Activated T-helper 2 cell treated with anti-CD3 and anti-CD28 coated beads, Interferon-gamma antibody, Interleukin-2, Interleukin-4, amounts not matched to agents 10 μg/mL and 5 μg/mL and 100 μg/mL, durations not matched to agents 14 hours and 24 hours and 36 hours (primary cell): ENCODE measurements around the gene RAET1L. TPM values are rescaled to one million over a fixed set of nuclear protein-coding genes. Genes with fewer than 3 reads are reported as not detected.
"Not testable (repeated sequence)": the region's sequence is repeated elsewhere in the genome, so short reads cannot be mapped to it uniquely, and the experiment has no call there.

Experiments used
- DNase-seq: peaks from one replicate; pipeline ENCODE4 v3.0.0; 2021; ENCODE audit warnings: low spot score
- H3K27ac Mint-ChIP-seq: one replicate; pipeline ENCODE4 v1.8.0; 2021; ENCODE audit warnings: mixed read lengths
- H3K27me3 Mint-ChIP-seq: one replicate; pipeline ENCODE4 v1.8.0; 2021; ENCODE audit warnings: low read depth, mixed read lengths
- H3K36me3 Mint-ChIP-seq: one replicate; pipeline ENCODE4 v1.8.0; 2021; ENCODE audit warnings: low read depth, mixed read lengths
- H3K4me1 Mint-ChIP-seq: one replicate; pipeline ENCODE4 v1.8.0; 2021; ENCODE audit warnings: low read depth, mixed read lengths
- H3K4me3 Mint-ChIP-seq: one replicate; pipeline ENCODE4 v1.8.0; 2021; ENCODE audit warnings: low read depth, mild to moderate bottlenecking, moderate library complexity, mixed read lengths
- H3K9me3 Mint-ChIP-seq: one replicate; pipeline ENCODE4 v1.8.0; 2021; ENCODE audit warnings: mixed read lengths
- intact Hi-C: fragments of 100-400 bp; cut with micrococcal nuclease; formaldehyde crosslinking; loops from one replicate; pipeline ENCODE4 v1.15.1; 2023
- total RNA-seq: library from RNA; stranded (reverse); gene quantifications from 2 replicates; pipeline ENCODE4 v1.2.3, GENCODE V29; 2022

Gene RAET1L
- total RNA-seq, 1 donor from 2014 or later: not detected

DNA sequence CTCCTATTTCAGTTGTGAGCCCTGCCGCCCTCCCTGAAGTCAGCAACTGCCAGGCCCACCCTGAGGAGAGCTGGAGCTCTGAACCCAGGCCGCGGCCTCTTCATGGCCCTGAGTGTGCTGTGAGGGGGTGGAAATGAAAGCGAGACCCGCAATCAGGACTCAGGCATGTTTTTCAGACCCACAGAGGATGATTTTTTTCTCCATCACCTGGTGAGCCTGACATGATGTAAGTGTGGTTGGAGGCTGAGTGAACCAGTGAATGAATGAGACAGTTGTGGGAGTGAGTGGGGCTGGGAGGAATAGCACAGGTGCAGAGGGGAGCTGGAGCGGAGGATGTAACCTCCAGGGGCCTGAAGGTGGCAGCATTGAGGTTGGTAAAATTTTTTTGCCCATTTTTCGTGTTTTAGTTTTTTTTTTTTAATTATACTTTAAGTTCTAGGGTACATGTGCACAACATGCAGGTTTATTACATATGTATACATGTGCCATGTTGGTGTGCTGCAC, 18.3 kb downstream of the RAET1L start:
- Mint-ChIP-seq H3K36me3 (peaks cover 8% of the 10 kb centered on the region), H3K27ac (no peak overlapping the region), H3K27me3 (peaks cover 44% of the 10 kb centered on the region), H3K9me3 (no peaks in the 10 kb centered on the region), H3K4me1 (peaks cover 30% of the 10 kb centered on the region), H3K4me3 (no peak overlapping the region)
- DNase-seq: no peak
- intact Hi-C loops: loop anchor here (5.0 to 10.0 kb wide), 4 partner anchors 60 to 442 kb away; partner anchors contain the start of genes GINM1, LATS1, LRP11 and ULBP3

DNA sequence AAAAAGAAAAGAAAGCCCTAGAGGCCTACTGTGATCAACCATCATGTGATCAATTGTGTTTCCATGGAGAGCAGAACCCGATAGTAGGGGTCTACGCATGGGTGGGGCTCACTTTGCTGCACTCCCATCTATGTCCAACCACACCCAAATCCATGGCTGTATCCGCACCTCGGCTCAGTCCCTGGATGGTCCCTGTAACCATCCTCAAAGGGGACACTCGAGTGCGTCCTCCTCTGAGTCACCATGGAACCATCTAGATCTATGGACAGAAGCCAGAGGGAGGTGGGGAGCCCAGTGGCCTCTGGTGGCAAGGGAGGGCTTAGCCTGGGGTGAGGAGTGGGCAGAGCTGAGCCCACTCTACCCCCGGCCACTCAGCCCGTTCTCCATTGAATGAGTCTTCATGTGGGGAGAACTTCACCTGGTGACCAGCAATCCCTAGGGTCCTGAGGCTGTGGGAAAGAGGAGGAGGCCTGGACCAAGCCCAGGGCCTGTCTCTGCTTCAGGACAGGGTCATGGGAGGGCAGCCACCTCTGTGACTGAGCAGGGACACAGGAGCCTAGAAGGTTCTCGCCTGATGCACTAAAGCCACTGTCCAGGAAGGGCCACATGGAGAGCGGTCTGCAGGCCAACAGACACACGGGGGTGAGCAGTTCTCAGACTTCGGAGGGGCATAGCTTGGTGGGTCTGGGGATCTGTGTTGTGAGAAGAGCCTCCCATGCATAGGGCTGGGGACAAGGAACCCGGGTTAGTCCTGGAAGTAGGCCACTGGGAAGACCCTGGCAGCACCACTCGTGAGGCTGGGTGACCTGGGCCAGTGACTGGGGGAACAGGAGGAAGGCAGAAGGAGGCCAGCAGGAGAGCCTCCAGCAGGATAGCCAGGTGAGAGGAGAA, 19.3 kb downstream of the RAET1L start:
- Mint-ChIP-seq H3K4me1 (peaks cover 40% of the 10 kb centered on the region), H3K9me3 (peaks cover 3% of the 10 kb centered on the region), H3K27me3 (peaks cover 35% of the 10 kb centered on the region), H3K36me3 (peaks cover 11% of the 10 kb centered on the region), H3K4me3 (peak overlapping the region; percentile 84), H3K27ac (no peak overlapping the region)
- intact Hi-C loops: loop anchor here (5.0 to 10.0 kb wide), 4 partner anchors 61 to 441 kb away; partner anchors contain the start of genes GINM1, LATS1, LRP11 and ULBP3
- DNase-seq: no peak

DNA sequence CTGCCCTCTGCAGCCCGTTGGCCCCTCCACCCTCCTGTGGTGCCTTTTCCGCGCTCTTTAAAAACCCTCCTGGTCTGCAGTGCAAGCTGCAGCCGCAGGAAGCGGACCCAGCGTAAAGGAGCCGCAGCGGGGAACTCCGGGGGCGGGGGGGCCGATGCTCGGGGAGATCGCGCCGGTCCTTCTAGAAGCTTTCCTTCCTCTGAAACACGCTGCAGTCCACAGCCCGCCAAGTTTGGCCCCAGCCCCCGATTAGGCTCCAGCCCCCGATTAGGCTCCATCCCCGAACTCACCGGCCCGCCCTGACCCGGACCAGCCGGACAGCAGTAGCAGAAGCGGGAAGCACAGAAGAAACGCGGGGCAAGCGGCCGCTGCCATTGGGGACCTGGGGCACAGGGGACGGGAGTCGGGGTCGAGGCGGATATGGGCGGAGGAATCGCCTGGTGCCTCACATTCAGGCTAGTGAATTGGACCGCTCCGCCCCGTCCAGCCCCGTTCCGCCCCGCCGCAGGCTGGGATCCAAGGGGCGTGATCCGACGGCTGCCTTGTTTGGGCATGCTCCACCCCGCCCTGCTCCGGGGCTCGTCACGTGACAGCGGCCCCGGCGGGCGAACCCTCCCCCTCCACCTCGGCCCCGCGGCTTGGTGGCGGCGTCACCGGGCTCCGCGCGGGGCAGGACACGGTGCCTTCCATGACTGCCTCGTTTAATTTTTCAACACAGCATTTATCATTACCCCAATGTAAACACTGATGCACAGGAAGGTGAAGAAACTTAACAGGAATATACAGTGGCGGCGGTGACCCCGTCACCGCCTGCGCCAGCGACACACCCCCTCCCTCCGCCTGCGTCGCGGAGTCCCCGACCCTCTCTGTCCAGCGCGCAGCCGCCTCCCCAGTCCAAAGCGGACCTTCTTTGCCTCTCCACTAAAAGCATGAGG, 20.3 kb downstream of the RAET1L start:
- Mint-ChIP-seq H3K27ac (peak overlapping the region; percentile 74), H3K9me3 (peaks cover 3% of the 10 kb centered on the region), H3K4me3 (peak overlapping the region; percentile 84), H3K36me3 (peaks cover 11% of the 10 kb centered on the region), H3K4me1 (peaks cover 49% of the 10 kb centered on the region), H3K27me3 (peaks cover 27% of the 10 kb centered on the region)
- DNase-seq: peak; percentile 92
- intact Hi-C loops: loop anchor here (5.0 to 10.0 kb wide), 5 partner anchors 62 to 440 kb away; partner anchors contain the start of genes GINM1, LATS1, LRP11 and ULBP3

DNA sequence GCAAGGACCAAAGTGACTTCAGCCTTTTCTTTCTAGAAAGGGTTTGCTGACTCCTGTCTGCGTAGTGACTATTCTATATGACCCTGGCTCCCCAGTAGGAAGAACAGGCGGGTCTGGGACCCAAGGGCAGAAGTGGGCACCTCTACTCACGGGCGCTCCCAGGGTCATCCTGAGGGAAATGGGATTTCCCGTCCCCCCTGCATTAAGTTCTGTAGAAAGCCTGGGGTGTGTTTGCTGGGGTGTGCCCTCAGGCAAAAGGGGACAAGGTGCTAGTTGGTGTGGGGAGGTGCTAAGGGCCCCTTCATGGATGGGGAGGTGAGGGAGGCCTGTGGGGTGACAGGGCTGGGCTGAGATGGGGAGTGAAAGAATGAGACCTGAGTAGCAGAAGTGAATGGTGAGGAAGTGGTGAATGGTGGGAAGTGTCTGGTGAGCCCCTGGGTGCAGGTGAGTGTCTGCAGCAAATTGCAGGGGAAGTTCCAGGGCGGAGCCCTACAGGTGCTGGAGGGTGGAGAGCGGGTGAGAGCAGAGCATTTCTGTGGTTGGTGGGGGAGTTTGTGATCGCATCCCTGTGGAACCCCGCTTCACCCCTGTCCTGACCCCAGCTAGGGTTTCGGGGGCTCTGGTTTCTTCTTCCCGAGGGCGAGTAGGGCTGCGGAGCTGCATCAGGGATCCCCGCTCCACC, 21.1 kb downstream of the RAET1L start:
- peak; percentile 44 for DNase-seq
- Mint-ChIP-seq H3K36me3 (peaks cover 15% of the 10 kb centered on the region), H3K9me3 (peaks cover 3% of the 10 kb centered on the region), H3K27ac (no peak overlapping the region), H3K4me1 (peaks cover 52% of the 10 kb centered on the region), H3K4me3 (peak overlapping the region; percentile 84), H3K27me3 (peaks cover 26% of the 10 kb centered on the region)
- intact Hi-C loops: loop anchor here (5.0 to 10.0 kb wide), 3 partner anchors 67 to 439 kb away; partner anchors contain the start of genes GINM1 and LATS1

DNA sequence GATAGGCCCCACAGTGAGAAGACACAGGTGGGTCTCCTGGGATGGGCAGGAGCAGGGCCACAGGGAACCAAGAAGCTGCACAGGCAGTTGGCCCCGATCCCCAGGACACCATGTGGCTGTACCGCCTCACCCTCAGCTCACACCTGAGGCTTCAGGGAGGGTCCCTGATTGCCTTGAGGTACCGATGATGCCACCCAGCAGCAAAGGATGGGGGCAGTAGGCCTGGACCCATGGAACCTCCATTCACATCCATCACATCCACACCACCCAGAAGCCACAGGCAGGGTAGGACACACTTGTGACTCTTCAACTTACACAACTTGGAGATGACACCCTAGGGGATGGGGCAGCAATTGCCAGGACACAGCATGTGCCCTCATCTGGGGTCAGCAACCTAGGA, 21.7 kb downstream of the RAET1L start:
- H3K27ac Mint-ChIP-seq: not testable (repeated sequence)
- H3K4me3 Mint-ChIP-seq: peak overlapping the region; percentile 84

DNA sequence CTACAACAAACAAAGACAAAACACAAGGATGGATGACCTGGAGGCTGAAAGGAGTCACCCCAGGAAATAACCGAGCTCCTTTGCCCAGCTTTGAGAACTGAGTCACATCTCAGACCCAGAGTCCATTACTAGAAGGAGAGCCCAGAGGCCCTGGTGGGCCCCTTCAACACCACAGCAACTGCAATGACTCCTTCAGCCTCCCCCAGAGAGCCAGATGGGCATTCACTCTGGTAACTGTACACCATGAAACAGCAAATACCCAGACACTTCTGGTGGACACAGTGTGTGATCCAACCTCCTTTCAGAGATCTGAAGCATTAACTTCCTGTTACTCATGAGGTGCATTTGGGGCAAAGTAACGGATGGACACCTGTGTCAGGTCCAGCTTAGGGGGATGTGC, 22.6 kb downstream of the RAET1L start:
- Mint-ChIP-seq H3K9me3 (peaks cover 3% of the 10 kb centered on the region), H3K4me3 (no peak overlapping the region), H3K27me3 (peaks cover 25% of the 10 kb centered on the region), H3K36me3 (peaks cover 15% of the 10 kb centered on the region), H3K27ac (no peak overlapping the region), H3K4me1 (peaks cover 49% of the 10 kb centered on the region)
- no peak for DNase-seq
- intact Hi-C loops: loop anchor here (5.0 to 10.0 kb wide), 3 partner anchors 65 to 438 kb away; partner anchors contain the start of genes GINM1 and LATS1

More for the DNA sequence above, 21.7 kb downstream of the RAET1L start:
- intact Hi-C loops: loop anchor here (5.0 to 10.0 kb wide), 3 partner anchors 66 to 439 kb away; partner anchors contain the start of genes GINM1 and LATS1
- peaks cover 15% of the 10 kb centered on the region for H3K36me3 Mint-ChIP-seq
- H3K4me1 Mint-ChIP-seq: peaks cover 49% of the 10 kb centered on the region
- H3K9me3 Mint-ChIP-seq, DNase-seq: not testable (repeated sequence)
- H3K27me3 Mint-ChIP-seq: peaks cover 26% of the 10 kb centered on the region

DNA sequence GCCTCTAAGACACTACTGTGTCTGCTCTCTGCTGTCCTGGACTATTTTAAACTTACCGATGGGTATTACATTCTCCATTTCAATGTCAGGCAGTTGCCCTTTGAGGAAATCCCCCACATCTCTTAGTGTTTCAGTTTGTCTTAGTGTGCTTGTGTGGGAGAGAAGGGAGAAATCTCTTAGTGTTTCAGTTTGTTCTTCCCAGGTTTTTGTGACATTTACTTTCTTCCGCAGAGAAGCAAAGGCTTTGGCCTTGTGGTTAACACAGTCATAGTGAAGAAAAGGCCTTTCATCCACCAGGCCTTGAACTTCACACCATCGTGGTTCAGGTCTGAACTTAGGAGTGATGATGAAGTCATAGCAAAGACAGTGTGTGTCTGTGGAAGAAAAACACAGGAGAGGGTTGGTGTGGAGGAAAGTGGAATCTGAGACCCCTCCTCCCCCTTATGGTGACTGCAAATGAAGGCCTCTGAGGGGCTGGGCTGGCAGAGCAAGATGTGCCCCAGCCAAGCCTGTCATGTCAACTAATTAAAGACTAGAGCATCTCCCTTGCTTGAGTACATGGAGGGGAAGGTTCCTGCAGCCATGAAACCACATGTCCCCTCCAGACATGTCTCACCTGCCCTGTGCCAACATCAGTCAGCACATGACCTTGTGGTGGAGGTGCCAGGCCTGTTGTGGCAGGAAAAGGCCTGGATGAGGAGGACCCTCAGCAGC, 23.9 kb downstream of the RAET1L start:
- Mint-ChIP-seq H3K9me3 (peaks cover 3% of the 10 kb centered on the region), H3K4me1 (peaks cover 43% of the 10 kb centered on the region), H3K27me3 (peaks cover 37% of the 10 kb centered on the region), H3K4me3 (peak overlapping the region; percentile 4), H3K27ac (peak overlapping the region; percentile 21), H3K36me3 (peaks cover 15% of the 10 kb centered on the region)
- intact Hi-C loops: loop anchor here (1.0 to 10.0 kb wide), 5 partner anchors 9 to 437 kb away; partner anchors contain the start of genes GINM1, LATS1 and ULBP1
- DNase-seq: no peak

DNA sequence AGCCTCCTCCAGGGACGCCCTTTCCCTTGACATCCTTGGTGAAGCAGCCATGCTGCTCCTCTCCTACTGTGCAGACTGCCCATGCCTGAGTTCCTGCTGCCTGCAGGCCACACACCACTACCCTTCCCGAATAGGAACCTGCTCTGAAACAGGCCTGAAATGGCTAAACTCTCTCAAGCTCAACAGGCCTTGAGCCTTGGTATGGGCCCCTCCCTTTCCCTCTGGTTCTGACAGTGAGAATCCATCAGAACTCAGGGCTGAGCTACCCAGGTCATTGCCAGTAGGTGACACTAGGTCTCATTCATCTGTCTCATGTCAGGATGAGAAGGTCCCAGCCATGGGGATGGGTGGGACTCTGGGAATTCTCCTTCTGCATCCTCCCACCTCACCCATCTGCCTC, 25.7 kb downstream of the RAET1L start:
- peaks cover 44% of the 10 kb centered on the region for H3K27me3 Mint-ChIP-seq
- peaks cover 38% of the 10 kb centered on the region for H3K4me1 Mint-ChIP-seq
- H3K4me3 Mint-ChIP-seq: no peak overlapping the region
- H3K27ac Mint-ChIP-seq: no peak overlapping the region
- intact Hi-C loops: loop anchor here (2.0 to 10.0 kb wide), 4 partner anchors 37 to 435 kb away; partner anchors contain the start of genes GINM1, LATS1 and ULBP1
- DNase-seq: no peak
- H3K9me3 Mint-ChIP-seq: peaks cover 3% of the 10 kb centered on the region
- peaks cover 15% of the 10 kb centered on the region for H3K36me3 Mint-ChIP-seq

DNA sequence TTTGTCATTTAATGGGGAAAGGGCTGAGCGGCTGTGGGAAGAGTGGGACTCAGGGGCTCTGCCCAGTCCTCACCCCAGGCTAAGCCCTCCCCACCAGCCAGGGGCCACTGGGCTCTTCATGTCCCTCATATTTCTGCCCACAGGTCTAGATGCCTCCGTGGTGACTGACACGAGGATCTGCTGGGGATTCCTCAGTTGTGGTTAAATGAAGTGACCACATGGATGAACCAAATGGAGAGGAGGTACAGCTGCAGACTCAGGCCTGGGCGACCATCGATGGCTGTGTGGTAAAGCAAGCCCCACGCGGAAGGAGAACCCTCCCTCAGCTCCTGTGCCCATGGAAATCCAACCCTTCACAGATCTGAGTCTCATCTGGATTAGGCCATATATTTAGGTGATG, 29.4 kb downstream of the RAET1L start:
- Mint-ChIP-seq H3K36me3 (peaks cover 4% of the 10 kb centered on the region), H3K27me3 (peaks cover 74% of the 10 kb centered on the region), H3K4me1 (peaks cover 23% of the 10 kb centered on the region), H3K9me3 (no peaks in the 10 kb centered on the region), H3K27ac (no peak overlapping the region), H3K4me3 (no peak overlapping the region)
- DNase-seq: no peak
- intact Hi-C loops: no loop called here

DNA sequence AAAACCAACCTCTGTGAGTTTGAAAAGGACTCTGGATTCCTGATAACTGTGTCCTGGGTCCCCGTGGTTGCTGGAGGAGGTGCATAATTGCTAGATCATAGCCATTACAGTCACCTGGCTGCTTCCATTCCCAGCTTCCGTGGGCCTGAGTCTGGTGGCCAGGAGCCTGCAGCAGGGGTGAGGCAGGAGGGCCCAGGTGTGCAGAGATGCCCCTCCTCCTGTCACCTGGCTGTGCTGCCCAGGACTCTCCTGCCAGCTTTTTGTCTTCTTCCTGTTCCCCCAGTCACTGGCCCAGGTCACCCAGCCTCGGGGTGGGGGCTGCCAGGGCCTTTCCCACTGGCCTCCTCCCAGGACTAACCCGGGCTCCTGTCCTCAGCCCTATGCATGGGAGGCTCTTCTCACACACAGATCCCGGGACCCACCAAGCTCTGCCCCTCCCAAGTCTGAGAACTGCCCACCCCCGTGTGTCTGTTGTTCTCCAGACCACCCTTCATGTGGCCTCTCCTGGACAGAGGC, 30.0 kb downstream of the RAET1L start:
- intact Hi-C loops: no loop called here
- no peak overlapping the region for H3K4me3 Mint-ChIP-seq
- peaks cover 7% of the 10 kb centered on the region for H3K36me3 Mint-ChIP-seq
- no peaks in the 10 kb centered on the region for H3K9me3 Mint-ChIP-seq
- H3K4me1 Mint-ChIP-seq: peaks cover 21% of the 10 kb centered on the region
- peaks cover 79% of the 10 kb centered on the region for H3K27me3 Mint-ChIP-seq
- DNase-seq: no peak
- no peak overlapping the region for H3K27ac Mint-ChIP-seq

DNA sequence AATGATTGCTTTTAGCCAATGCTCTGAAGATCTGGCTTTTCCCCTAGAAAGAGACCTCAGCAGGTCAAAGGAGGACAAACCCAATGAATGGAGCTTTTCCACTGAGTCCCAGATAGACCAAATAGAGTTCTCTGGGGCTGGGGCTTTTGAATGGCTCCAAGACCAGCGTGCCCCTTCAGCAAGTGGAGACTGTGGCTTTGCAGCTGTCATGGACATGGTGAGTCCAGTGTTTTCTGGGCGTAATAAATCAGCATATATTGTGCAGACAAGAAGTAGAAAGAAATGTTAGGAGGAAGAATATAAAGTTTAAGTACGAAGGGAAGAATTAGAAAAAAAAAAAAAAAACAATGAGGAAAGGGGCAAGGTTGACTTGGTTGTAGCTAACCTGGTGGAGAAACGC, 33.5 kb downstream of the RAET1L start:
- Mint-ChIP-seq H3K9me3 (peaks cover 11% of the 10 kb centered on the region), H3K4me1 (peaks cover 29% of the 10 kb centered on the region), H3K36me3 (peaks cover 11% of the 10 kb centered on the region), H3K27me3 (peaks cover 90% of the 10 kb centered on the region), H3K4me3 (no peak overlapping the region), H3K27ac (no peak overlapping the region)
- DNase-seq: no peak
- intact Hi-C loops: loop anchor here (1.0 to 2.0 kb wide), 3 partner anchors 9 to 53 kb away; no protein-coding TSS in a partner anchor
